Prostate gland (tissue), 2 donors: ENCODE measurements around the gene SP7.

ENCODE experiments used
- POLR2AphosphoS5 ChIP-seq: sonication (generic); formaldehyde crosslinking; IDR thresholded peaks from one replicate; pipeline ENCODE4 v1.6.1; 2017; ENCODE audit warnings: antibody characterized with exemption
- TF ChIP-seq, protein P1 (sequence below), 4 experiments: fragments of 200-600 bp in 2 of 4; fragments of 450-650 bp in 2 of 4; sonication (generic) in 2 of 4; IDR thresholded peaks; 1 replicate in 3 of 4; 2 replicates in 1 of 4; pipeline ENCODE4 v1.5.1; 2016 to 2019; ENCODE audit warnings: antibody characterized with exemption in 4 of 4, mild to moderate bottlenecking in 2 of 4, moderate library complexity in 2 of 4

DNA sequence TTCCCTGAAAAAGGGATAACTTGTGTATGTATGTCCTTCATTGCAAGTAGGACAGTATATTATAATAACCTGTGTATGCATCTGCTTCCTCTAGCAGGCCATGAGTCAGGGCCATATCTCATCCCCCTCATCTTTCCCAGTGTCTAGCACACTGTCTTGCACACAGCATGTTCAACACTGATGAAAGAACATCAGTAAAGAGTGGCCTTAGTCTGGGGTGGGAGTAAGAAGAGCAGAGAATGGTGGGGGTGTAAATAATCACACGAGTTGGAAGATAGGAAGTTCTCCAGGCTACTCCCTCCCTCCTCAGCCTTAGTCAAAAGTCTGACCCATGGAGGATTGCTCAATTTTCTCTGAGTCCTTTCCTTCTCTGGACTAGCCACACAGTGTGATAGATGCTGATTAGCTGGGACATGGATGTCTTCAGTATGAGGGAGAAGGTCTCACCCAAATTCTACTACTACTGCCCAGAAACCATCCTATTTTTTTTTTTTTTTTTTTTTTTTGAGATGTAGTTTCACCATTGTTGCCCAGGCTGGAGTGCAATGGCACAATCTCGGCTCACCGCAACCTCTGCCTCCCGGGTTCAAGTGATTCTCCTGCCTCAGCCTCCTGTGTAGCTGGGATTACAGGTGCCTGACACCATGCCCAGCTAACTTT lies 29.2 kb upstream of the SP7 start:
- no peak for TF ChIP-seq POLR2AphosphoS5
- TF ChIP-seq, protein P1, sequence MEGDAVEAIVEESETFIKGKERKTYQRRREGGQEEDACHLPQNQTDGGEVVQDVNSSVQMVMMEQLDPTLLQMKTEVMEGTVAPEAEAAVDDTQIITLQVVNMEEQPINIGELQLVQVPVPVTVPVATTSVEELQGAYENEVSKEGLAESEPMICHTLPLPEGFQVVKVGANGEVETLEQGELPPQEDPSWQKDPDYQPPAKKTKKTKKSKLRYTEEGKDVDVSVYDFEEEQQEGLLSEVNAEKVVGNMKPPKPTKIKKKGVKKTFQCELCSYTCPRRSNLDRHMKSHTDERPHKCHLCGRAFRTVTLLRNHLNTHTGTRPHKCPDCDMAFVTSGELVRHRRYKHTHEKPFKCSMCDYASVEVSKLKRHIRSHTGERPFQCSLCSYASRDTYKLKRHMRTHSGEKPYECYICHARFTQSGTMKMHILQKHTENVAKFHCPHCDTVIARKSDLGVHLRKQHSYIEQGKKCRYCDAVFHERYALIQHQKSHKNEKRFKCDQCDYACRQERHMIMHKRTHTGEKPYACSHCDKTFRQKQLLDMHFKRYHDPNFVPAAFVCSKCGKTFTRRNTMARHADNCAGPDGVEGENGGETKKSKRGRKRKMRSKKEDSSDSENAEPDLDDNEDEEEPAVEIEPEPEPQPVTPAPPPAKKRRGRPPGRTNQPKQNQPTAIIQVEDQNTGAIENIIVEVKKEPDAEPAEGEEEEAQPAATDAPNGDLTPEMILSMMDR (IDR thresholded peaks at IDR 0.05): no peak
